ENCODE data around the gene SLC25A3. TPM values are rescaled to one million over a fixed set of nuclear protein-coding genes. Genes with fewer than 3 reads are reported as not detected.
"Not testable (repeated sequence)": the region's sequence is repeated elsewhere in the genome, so short reads cannot be mapped to it uniquely, and the experiment has no call there.

The SLC25A3 gene
- total RNA-seq, 4 donors from 2014 or later, result 283 to 701 (median 315) TPM

DNA sequence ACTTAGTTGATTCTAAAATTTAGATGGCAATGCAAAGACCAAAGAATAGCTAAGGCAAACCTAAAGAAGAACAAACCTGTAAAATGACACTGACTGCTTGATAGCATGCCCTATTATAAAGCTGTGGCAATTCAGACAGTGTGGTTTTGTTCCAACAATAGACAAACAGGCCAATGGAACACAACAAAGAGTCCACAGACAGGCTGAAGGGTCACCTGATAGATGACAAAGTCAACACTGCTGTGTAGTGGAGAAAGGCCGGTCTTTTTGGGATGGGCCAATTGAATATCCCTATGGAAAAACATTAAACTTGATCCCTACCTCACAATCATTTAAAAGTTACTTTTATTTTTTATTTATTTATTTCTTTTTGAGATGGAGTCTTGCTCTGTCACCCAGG lies 33.8 kb upstream of the SLC25A3 start:
- H3K9me3 ChIP-seq, result no peaks in the 10 kb centered on the region
- intact Hi-C loops (cut with DNase I; ENCODE audit: low total_unique reads), result no loop called here
- H3K27ac ChIP-seq, result no peak overlapping the region

DNA sequence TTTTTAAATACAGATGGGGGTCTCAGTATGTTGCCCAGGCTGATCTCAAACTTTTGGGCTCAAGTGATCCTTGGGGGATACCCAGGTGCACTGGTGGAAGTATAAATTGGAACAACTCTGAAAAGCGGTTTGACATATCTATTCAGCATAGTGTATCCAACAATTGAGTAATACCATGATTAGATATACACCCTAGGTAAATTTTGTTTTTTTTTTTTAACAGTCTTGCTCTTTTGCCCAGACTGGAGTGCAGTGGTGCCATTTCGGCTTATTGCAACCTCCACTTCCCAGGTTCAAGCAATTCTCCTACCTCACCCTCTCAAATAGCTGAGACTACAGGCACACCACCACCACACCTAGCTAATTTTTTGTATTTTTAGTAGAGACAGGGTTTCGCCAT lies 31.6 kb upstream of the SLC25A3 start:
- intact Hi-C loops (cut with DNase I; ENCODE audit: low total_unique reads), result no loop called here
- Histone ChIP-seq H3K9me3 (no peaks in the 10 kb centered on the region), H3K36me3 (no peaks in the 10 kb centered on the region), H3K27me3 (no peaks in the 10 kb centered on the region), H3K4me3 (no peak overlapping the region), H3K27ac (no peak overlapping the region), H3K4me1 (no peaks in the 10 kb centered on the region)
- TF ChIP-seq POLR2A (IDR thresholded peaks at IDR 0.05), result no peak
- TF ChIP-seq, protein P1, sequence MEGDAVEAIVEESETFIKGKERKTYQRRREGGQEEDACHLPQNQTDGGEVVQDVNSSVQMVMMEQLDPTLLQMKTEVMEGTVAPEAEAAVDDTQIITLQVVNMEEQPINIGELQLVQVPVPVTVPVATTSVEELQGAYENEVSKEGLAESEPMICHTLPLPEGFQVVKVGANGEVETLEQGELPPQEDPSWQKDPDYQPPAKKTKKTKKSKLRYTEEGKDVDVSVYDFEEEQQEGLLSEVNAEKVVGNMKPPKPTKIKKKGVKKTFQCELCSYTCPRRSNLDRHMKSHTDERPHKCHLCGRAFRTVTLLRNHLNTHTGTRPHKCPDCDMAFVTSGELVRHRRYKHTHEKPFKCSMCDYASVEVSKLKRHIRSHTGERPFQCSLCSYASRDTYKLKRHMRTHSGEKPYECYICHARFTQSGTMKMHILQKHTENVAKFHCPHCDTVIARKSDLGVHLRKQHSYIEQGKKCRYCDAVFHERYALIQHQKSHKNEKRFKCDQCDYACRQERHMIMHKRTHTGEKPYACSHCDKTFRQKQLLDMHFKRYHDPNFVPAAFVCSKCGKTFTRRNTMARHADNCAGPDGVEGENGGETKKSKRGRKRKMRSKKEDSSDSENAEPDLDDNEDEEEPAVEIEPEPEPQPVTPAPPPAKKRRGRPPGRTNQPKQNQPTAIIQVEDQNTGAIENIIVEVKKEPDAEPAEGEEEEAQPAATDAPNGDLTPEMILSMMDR (IDR thresholded peaks at IDR 0.05), result no peak
- no peak for DNase-seq

More for the DNA sequence above, 33.8 kb upstream of the SLC25A3 start:
- TF ChIP-seq, protein P1 (IDR thresholded peaks at IDR 0.05), result no peak
- Histone ChIP-seq H3K36me3 (no peaks in the 10 kb centered on the region), H3K4me1 (no peaks in the 10 kb centered on the region), H3K4me3 (no peak overlapping the region), H3K27me3 (no peaks in the 10 kb centered on the region)
- DNase-seq, result no peak

DNA sequence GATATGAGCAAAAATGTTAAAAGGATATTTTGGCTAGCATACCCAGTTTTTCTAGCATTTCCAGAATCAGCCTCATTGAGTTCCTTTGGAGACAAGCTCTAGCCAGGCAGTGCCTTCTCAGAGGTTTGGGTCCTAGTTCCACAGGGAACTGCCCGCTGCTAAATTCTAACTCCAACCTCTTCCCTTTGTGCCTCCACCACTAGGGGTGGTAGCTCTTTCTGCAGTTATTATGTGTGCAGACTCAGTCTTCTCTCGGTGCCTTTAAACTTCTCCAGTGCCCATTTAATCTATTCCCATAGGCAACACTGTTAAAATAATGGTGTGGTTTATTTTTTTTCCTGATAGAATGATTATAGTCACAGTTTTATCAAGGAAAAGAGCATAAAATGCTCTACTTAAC lies 21.5 kb upstream of the SLC25A3 start:
- Histone ChIP-seq H3K27ac (no peak overlapping the region), H3K4me3 (no peak overlapping the region), H3K4me1 (no peaks in the 10 kb centered on the region), H3K9me3 (no peaks in the 10 kb centered on the region), H3K36me3 (no peaks in the 10 kb centered on the region), H3K27me3 (no peaks in the 10 kb centered on the region)
- intact Hi-C loops (cut with DNase I; ENCODE audit: low total_unique reads), result no loop called here
- no peak for TF ChIP-seq POLR2A (IDR thresholded peaks at IDR 0.05)
- TF ChIP-seq, protein P1 (IDR thresholded peaks at IDR 0.05), result no peak
- no peak for DNase-seq

DNA sequence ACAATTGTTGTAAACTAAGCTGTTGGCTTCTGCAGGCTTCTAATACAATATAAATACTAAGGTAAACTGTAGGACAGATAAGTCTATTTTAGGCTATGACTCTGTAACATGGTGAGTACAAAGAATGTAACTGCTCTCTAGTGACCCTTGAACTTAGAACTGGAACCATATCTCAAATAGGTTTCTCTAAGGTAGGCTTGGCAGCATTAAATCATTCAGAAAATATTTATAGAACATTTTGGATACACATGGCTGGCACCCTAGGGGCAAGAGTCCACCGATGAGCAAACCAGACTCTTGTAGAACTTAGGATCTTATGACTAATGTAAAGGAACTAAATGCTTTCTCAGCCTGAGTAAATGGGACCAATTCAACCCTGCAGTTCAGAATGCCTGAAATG lies 19.4 kb upstream of the SLC25A3 start:
- no peak for DNase-seq
- Histone ChIP-seq H3K4me3 (no peak overlapping the region), H3K36me3 (no peaks in the 10 kb centered on the region), H3K27me3 (no peaks in the 10 kb centered on the region), H3K9me3 (no peaks in the 10 kb centered on the region), H3K4me1 (no peaks in the 10 kb centered on the region), H3K27ac (no peak overlapping the region)
- TF ChIP-seq, protein P1 (IDR thresholded peaks at IDR 0.05), result no peak
- TF ChIP-seq POLR2A (IDR thresholded peaks at IDR 0.05), result no peak
- intact Hi-C loops (cut with DNase I; ENCODE audit: low total_unique reads), result no loop called here

DNA sequence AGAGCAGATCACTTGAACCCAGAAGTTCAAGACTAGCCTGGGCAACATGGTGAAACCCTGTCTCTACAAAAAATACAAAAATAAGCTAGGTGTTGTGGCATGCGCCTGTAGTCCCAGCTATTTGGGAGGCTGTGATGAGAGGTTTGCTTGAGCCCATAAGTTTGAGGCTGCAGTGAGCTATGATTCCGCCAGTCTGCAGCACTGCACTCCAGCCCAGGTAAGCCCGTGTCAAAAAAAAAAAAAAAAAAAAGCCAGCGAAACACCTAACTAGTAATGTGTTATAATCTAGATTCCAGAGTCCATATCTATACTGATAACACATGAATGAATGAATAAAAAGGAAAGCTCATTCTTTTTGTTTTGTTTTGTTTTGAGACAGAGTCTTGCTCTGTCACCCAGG lies 18.5 kb upstream of the SLC25A3 start:
- Histone ChIP-seq H3K4me3 (no peak overlapping the region), H3K36me3 (no peaks in the 10 kb centered on the region), H3K9me3 (no peaks in the 10 kb centered on the region), H3K4me1 (no peaks in the 10 kb centered on the region), H3K27me3 (no peaks in the 10 kb centered on the region), H3K27ac (no peak overlapping the region)
- intact Hi-C loops (cut with DNase I; ENCODE audit: low total_unique reads), result no loop called here
- no peak for DNase-seq
- no peak for TF ChIP-seq POLR2A (IDR thresholded peaks at IDR 0.05)
- TF ChIP-seq, protein P1 (IDR thresholded peaks at IDR 0.05), result no peak

DNA sequence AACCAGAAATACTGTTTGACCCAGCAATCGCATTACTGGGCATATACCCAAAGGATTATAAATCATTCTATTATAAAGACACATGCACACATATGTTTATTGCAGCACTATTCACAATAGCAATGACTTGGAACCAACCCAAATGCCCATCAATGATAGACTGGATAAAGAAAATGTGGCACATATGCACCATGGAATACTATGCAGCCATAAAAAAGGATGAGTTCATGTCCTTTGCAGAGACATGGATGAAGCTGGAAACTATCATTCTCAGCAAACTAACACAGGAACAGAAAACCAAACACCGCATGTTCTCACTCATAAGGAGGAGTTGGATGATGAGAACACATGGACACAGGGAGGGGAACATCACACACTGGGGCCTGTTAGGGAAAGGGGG lies 16.7 kb upstream of the SLC25A3 start:
- H3K27me3 ChIP-seq; H3K36me3 ChIP-seq; H3K4me3 ChIP-seq; intact Hi-C loops (cut with DNase I; ENCODE audit: low total_unique reads); DNase-seq; H3K9me3 ChIP-seq; H3K4me1 ChIP-seq; H3K27ac ChIP-seq: not testable (repeated sequence)
